ENCODE data around the gene CSPG4. TPM values are rescaled to one million over a fixed set of nuclear protein-coding genes. Genes with fewer than 3 reads are reported as not detected.

Gene CSPG4
- total and polyA plus RNA-seq, 2 of the 4 experiments (the other 2 are of a cell fraction) = 12.4 to 28.4 TPM

DNA sequence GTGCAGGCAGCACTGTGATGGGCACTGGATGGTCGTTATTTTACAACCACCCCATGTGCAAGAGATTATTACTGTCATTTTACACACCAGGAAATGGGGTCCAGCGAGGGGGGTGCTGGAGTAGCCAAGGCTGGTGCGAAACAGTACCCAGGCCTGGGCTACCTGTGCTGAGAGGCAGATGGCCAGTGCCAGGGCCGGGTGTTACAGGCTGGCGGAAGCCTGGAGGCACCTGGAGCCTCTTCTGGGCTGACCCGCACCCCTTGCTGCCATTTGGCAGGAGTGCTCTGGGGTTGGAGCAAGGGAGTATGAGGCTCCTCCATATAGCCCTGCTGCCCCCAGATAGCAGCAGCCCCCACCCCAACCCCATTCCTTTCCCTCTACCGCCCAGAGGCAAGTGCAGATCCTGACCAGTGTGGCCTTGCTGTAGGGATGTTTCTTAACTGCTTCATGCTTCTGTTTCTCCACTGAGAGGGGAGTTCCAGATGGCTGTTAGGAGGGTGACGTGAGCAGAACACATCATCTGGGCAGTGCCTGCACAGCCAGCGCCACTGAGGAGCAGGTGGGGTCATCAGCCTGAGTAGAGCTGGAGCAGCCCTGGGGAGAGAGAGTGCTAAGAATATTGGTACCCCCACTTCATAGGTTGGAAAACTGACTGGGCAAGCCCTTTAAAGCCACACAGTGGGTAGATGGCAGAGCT, 49.7 kb downstream of the CSPG4 start:
- H3K23ac ChIP-seq (ENCODE audit: low read depth, low read length) = no peak overlapping the region
- intact Hi-C loops (cut with micrococcal nuclease) = no loop called here
- H2BK15ac ChIP-seq (ENCODE audit: low read depth, low read length) = no peak overlapping the region
- H2BK5ac ChIP-seq (ENCODE audit: low read depth, low read length, poor library complexity, severe bottlenecking) = peak overlapping the region; percentile 95
- H3K9me1 ChIP-seq (ENCODE audit: insufficient read depth, low read length) = peaks cover 38% of the 10 kb centered on the region
- no peak overlapping the region for H3K27ac ChIP-seq (ENCODE audit: insufficient read depth, low read length)
- no peak overlapping the region for H3K4me2 ChIP-seq (ENCODE audit: low read depth, low read length)
- no peak overlapping the region; a peak in 1 of 4 replicates for H4K8ac ChIP-seq (ENCODE audit: low read depth in 2 of 2, low read length in 2 of 2)
- WGBS, 2 experiments (ENCODE audit: extremely low coverage in 2 of 2, insufficient read length in 1 of 2) = 100% methylated on average over 1 of the region's 9 CpGs; no CpG with 5 or more reads in 1 of the 2 experiments
- ChIA-PET CTCF (no interaction called here), POLR2A (ENCODE audit: unreplicated experiment) (no interaction called here)
- H3K56ac ChIP-seq (ENCODE audit: extremely low read depth, insufficient read depth, low read length) = no peak overlapping the region
- dilution Hi-C loops (cut with HindIII; ENCODE audit: low sequenced_read_pairs, unreplicated experiment) = no loop called here
- no TSS peak for BruUV-seq (replicated peaks)
- DNase-seq (no peak), ATAC-seq (ENCODE audit: low read depth) (no peak)
- H3K79me1 ChIP-seq (ENCODE audit: low read depth in 1 of 2, low read length in 2 of 2) = peaks cover 21 to 89% of the 10 kb centered on the region in 2 experiments; a peak in 3 of 4 replicates
- no peak overlapping the region for H3K9ac ChIP-seq (ENCODE audit: low read depth, low read length)
- no peaks in the 10 kb centered on the region for H3K9me3 ChIP-seq (ENCODE audit: control insufficient read depth, insufficient read depth, low read length)
- peaks cover 34% of the 10 kb centered on the region for H3K4me1 ChIP-seq (ENCODE audit: control insufficient read depth, insufficient read depth, low read length)
- H2AK9ac ChIP-seq (replicated peaks; ENCODE audit: low read depth, low read length, poor library complexity) = peak overlapping the region; percentile 85
- no peak overlapping the region for H3K18ac ChIP-seq (ENCODE audit: low read depth, low read length)
- H2AK5ac ChIP-seq (ENCODE audit: low read depth, low read length) = peak overlapping the region; percentile 61
- H4K91ac ChIP-seq (ENCODE audit: insufficient read depth, low read depth, low read length) = peak overlapping the region; percentile 68; the same call in 1 of the 2 replicates
- in situ Hi-C loops (cut with MboI; ENCODE audit: low sequenced_read_pairs) = loop anchor here (10.0 kb wide), 1 partner anchor 62 kb away; a partner anchor contains a TSS
- no peak overlapping the region for H4K5ac ChIP-seq (ENCODE audit: low read depth, low read length)
- no peak overlapping the region for H2AFZ ChIP-seq (replicated peaks; ENCODE audit: low read length, poor library complexity)
- 0 out of 2 replicates have a peak overlapping the region, but pooled peaks have one; percentile 30 for H3K14ac ChIP-seq (replicated peaks; ENCODE audit: low read depth, low read length)
- H3K4me3 ChIP-seq (ENCODE audit: insufficient read depth, low read depth, low read length) = no peak overlapping the region
- no peaks in the 10 kb centered on the region for H3K27me3 ChIP-seq (ENCODE audit: control insufficient read depth, insufficient read depth, low read length)
- no peak overlapping the region for H2BK20ac ChIP-seq (ENCODE audit: low read depth, low read length)
- peaks cover 23% of the 10 kb centered on the region for H3K36me3 ChIP-seq (ENCODE audit: control insufficient read depth, insufficient read depth, low read length)
- H2BK120ac ChIP-seq (ENCODE audit: low read depth, low read length) = no peak overlapping the region; the same call in 1 of the 2 replicates
- H3K4ac ChIP-seq (ENCODE audit: low read depth, low read length) = peak overlapping the region; percentile 98
- TF ChIP-seq CHD1 (IDR thresholded peaks at IDR 0.05; ENCODE audit: low read depth, low read length) (no peak), MAFK (IDR thresholded peaks at IDR 0.05; ENCODE audit: low read depth, low read length) (no peak), NFE2L2 (IDR thresholded peaks at IDR 0.05; ENCODE audit: low read depth, low read length) (no peak), RFX5 (IDR thresholded peaks at IDR 0.05; ENCODE audit: low read depth, low read length) (no peak), MAZ (IDR thresholded peaks at IDR 0.05; ENCODE audit: borderline replicate concordance, low read depth, low read length) (no peak), MXI1 (IDR thresholded peaks at IDR 0.05; ENCODE audit: borderline replicate concordance, low read depth, low read length) (no peak), RAD21 (IDR thresholded peaks at IDR 0.05; ENCODE audit: low read length) (no peak), FOS (IDR thresholded peaks at IDR 0.05; ENCODE audit: low read depth, low read length) (no peak), BHLHE40 (IDR thresholded peaks at IDR 0.05; ENCODE audit: low read depth, low read length) (no peak), SMC3 (IDR thresholded peaks at IDR 0.05; ENCODE audit: low read depth, low read length) (no peak), RCOR1 (IDR thresholded peaks at IDR 0.05; ENCODE audit: insufficient replicate concordance, low read length) (no peak), POLR2A (IDR thresholded peaks at IDR 0.05; ENCODE audit: low read depth, low read length) (no peak)
- TF ChIP-seq, protein P1, sequence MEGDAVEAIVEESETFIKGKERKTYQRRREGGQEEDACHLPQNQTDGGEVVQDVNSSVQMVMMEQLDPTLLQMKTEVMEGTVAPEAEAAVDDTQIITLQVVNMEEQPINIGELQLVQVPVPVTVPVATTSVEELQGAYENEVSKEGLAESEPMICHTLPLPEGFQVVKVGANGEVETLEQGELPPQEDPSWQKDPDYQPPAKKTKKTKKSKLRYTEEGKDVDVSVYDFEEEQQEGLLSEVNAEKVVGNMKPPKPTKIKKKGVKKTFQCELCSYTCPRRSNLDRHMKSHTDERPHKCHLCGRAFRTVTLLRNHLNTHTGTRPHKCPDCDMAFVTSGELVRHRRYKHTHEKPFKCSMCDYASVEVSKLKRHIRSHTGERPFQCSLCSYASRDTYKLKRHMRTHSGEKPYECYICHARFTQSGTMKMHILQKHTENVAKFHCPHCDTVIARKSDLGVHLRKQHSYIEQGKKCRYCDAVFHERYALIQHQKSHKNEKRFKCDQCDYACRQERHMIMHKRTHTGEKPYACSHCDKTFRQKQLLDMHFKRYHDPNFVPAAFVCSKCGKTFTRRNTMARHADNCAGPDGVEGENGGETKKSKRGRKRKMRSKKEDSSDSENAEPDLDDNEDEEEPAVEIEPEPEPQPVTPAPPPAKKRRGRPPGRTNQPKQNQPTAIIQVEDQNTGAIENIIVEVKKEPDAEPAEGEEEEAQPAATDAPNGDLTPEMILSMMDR (conservative IDR thresholded peaks at IDR 0.05; ENCODE audit: low read depth, low read length) = no peak
- TF ChIP-seq, protein P2, sequence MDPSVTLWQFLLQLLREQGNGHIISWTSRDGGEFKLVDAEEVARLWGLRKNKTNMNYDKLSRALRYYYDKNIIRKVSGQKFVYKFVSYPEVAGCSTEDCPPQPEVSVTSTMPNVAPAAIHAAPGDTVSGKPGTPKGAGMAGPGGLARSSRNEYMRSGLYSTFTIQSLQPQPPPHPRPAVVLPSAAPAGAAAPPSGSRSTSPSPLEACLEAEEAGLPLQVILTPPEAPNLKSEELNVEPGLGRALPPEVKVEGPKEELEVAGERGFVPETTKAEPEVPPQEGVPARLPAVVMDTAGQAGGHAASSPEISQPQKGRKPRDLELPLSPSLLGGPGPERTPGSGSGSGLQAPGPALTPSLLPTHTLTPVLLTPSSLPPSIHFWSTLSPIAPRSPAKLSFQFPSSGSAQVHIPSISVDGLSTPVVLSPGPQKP (IDR thresholded peaks at IDR 0.05; ENCODE audit: borderline replicate concordance, low read depth, low read length) = no peak
- TF ChIP-seq, protein P3, sequence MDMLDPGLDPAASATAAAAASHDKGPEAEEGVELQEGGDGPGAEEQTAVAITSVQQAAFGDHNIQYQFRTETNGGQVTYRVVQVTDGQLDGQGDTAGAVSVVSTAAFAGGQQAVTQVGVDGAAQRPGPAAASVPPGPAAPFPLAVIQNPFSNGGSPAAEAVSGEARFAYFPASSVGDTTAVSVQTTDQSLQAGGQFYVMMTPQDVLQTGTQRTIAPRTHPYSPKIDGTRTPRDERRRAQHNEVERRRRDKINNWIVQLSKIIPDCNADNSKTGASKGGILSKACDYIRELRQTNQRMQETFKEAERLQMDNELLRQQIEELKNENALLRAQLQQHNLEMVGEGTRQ (IDR thresholded peaks at IDR 0.05; ENCODE audit: low read depth, low read length) = no peak
- H4K20me1 ChIP-seq (ENCODE audit: insufficient read depth, low read length) = peaks cover 14% of the 10 kb centered on the region; the same call in 1 of the 2 replicates

Data from IMR-90 (cell line).